ENCODE results near the gene KCNJ11. TPM values are rescaled to one million over a fixed set of nuclear protein-coding genes. Genes with fewer than 3 reads are reported as not detected.

KCNJ11 gene
- total RNA-seq, 4 donors from 2014 or later: 0.66 to 6.5 (median 2.5) TPM; not detected in 1

GRCh38 chr11:17379383-17380180 is 8.9 kb downstream of the KCNJ11 start:
- Histone ChIP-seq H3K27ac (replicated peaks in 1 of 4) (no peak overlapping the region), H3K9me3 (no peaks in the 10 kb centered on the region), H3K27me3 (no peaks in the 10 kb centered on the region), H3K36me3 (peaks cover 0 to 35% (median 7%) of the 10 kb centered on the region in 4 donors), H3K4me1 (peaks cover 0 to 5% (median 0%) of the 10 kb centered on the region in 4 donors), H3K4me3 (no peak overlapping the region)
- DNase-seq (ENCODE audit: extremely low spot score): no peak
- TF ChIP-seq CTCF (IDR thresholded peaks at IDR 0.05) (no peak), POLR2AphosphoS5 (IDR thresholded peaks at IDR 0.05) (no peak), EP300 (IDR thresholded peaks at IDR 0.05) (no peak), POLR2A (IDR thresholded peaks at IDR 0.05; ENCODE audit: low read depth) (no peak)
- 86% methylated on average over 7 of the region's 7 CpGs for WGBS
- intact Hi-C loops (cut with DNase I): no loop called here

GRCh38 chr11:17378655-17379054 is 9.8 kb downstream of the KCNJ11 start:
- Histone ChIP-seq H3K4me1 (peaks cover 0 to 5% (median 0%) of the 10 kb centered on the region in 4 donors), H3K36me3 (peaks cover 0 to 43% (median 8%) of the 10 kb centered on the region in 4 donors), H3K4me3 (no peak overlapping the region), H3K27ac (replicated peaks in 1 of 4) (no peak overlapping the region), H3K27me3 (no peaks in the 10 kb centered on the region), H3K9me3 (peaks cover 0 to 7% (median 0%) of the 10 kb centered on the region in 4 donors)
- TF ChIP-seq EP300 (IDR thresholded peaks at IDR 0.05) (no peak), CTCF (IDR thresholded peaks at IDR 0.05) (no peak), POLR2AphosphoS5 (IDR thresholded peaks at IDR 0.05) (no peak), POLR2A (IDR thresholded peaks at IDR 0.05; ENCODE audit: low read depth) (no peak)
- intact Hi-C loops (cut with DNase I): no loop called here
- no peak for DNase-seq (ENCODE audit: extremely low spot score)
- 56% methylated on average over 2 of the region's 2 CpGs for WGBS

GRCh38 chr11:17376493-17376892 is 12.0 kb downstream of the KCNJ11 start:
- Histone ChIP-seq H3K4me3 (no peak overlapping the region), H3K4me1 (peaks cover 0 to 5% (median 0%) of the 10 kb centered on the region in 4 donors), H3K36me3 (peaks cover 12 to 64% (median 28%) of the 10 kb centered on the region in 4 donors), H3K9me3 (peaks cover 0 to 26% (median 13%) of the 10 kb centered on the region in 4 donors), H3K27me3 (no peaks in the 10 kb centered on the region), H3K27ac (replicated peaks in 1 of 4) (no peak overlapping the region)
- DNase-seq (ENCODE audit: extremely low spot score): no peak
- TF ChIP-seq CTCF (IDR thresholded peaks at IDR 0.05) (no peak), EP300 (IDR thresholded peaks at IDR 0.05) (no peak), POLR2AphosphoS5 (IDR thresholded peaks at IDR 0.05) (no peak), POLR2A (IDR thresholded peaks at IDR 0.05; ENCODE audit: low read depth) (no peak)
- 91% methylated on average over 3 of the region's 3 CpGs for WGBS
- intact Hi-C loops (cut with DNase I): no loop called here

DNA sequence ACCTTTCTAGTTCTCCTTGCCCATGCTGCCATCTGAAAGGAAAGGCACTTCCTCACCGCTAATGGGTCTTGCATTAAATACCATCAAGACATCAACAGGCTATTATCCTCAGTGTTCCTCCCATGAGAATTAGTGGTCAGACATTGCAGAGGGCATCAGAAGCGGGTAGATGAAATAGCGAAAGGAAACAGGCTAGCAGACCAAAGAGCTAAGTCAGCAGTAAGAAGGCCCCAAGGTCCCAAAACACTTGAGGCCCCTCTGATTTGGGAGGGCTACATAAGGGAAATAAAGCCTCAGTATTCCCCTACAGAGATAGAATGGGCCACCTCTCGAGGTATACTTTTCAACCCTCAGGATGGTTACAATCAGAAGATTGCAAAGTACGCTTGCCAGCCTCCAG is 12.9 kb downstream of the KCNJ11 start:
- H3K4me1 ChIP-seq: peaks cover 0 to 5% (median 0%) of the 10 kb centered on the region in 4 donors
- peaks cover 20 to 74% (median 33%) of the 10 kb centered on the region in 4 donors for H3K36me3 ChIP-seq
- no peaks in the 10 kb centered on the region for H3K27me3 ChIP-seq
- peaks cover 0 to 36% (median 23%) of the 10 kb centered on the region in 4 donors for H3K9me3 ChIP-seq
- intact Hi-C loops (cut with DNase I): no loop called here
- H3K4me3 ChIP-seq: no peak overlapping the region
- no peak for TF ChIP-seq CTCF (IDR thresholded peaks at IDR 0.05)
- no peak for TF ChIP-seq POLR2AphosphoS5 (IDR thresholded peaks at IDR 0.05)
- no peak for TF ChIP-seq POLR2A (IDR thresholded peaks at IDR 0.05; ENCODE audit: low read depth)
- no peak for TF ChIP-seq EP300 (IDR thresholded peaks at IDR 0.05)
- H3K27ac ChIP-seq (replicated peaks in 1 of 4): no peak overlapping the region
- WGBS: 88% methylated on average over 5 of the region's 5 CpGs
- DNase-seq (ENCODE audit: extremely low spot score): no peak
